Kidney epithelial cell (primary cell): ENCODE results near the gene IL17RD. TPM values are rescaled to one million over a fixed set of nuclear protein-coding genes. Genes with fewer than 3 reads are reported as not detected.

Experiments used
- DNase-seq: peaks from one replicate; pipeline ENCODE4 v3.0.0-alpha.2; 2010; ENCODE audit warnings: low read depth
- H3K27me3 ChIP-seq: 2 replicates; pipeline ENCODE4 v1.6.0; 2011; ENCODE audit warnings: low read length; ENCODE audit not compliant: control insufficient read depth, insufficient read depth
- H3K36me3 ChIP-seq: 2 replicates; pipeline ENCODE4 v1.5.1; 2011; ENCODE audit warnings: low read length; ENCODE audit not compliant: control insufficient read depth, insufficient read depth
- H3K4me3 ChIP-seq: 2 replicates; pipeline ENCODE4 v1.5.1; 2011; ENCODE audit warnings: low read depth, mild to moderate bottlenecking, control low read depth, low read length
- total RNA-seq: library from RNA; depleted of rRNA; stranded (reverse); fragments of >200 nt; gene quantifications from 2 replicates; pipeline ENCODE4 v1.2.3, GENCODE V29; 2015
- TF ChIP-seq, protein P1 (sequence below): IDR thresholded peaks from 2 replicates; pipeline ENCODE4 v1.5.1; 2011; ENCODE audit warnings: mild to moderate bottlenecking, moderate library complexity, low read length, control low read depth, inconsistent platforms; ENCODE audit not compliant: insufficient read depth, poor library complexity, severe bottlenecking

The IL17RD gene
- total RNA-seq, result 25.7 and 28.7 TPM in 2 replicates

DNA sequence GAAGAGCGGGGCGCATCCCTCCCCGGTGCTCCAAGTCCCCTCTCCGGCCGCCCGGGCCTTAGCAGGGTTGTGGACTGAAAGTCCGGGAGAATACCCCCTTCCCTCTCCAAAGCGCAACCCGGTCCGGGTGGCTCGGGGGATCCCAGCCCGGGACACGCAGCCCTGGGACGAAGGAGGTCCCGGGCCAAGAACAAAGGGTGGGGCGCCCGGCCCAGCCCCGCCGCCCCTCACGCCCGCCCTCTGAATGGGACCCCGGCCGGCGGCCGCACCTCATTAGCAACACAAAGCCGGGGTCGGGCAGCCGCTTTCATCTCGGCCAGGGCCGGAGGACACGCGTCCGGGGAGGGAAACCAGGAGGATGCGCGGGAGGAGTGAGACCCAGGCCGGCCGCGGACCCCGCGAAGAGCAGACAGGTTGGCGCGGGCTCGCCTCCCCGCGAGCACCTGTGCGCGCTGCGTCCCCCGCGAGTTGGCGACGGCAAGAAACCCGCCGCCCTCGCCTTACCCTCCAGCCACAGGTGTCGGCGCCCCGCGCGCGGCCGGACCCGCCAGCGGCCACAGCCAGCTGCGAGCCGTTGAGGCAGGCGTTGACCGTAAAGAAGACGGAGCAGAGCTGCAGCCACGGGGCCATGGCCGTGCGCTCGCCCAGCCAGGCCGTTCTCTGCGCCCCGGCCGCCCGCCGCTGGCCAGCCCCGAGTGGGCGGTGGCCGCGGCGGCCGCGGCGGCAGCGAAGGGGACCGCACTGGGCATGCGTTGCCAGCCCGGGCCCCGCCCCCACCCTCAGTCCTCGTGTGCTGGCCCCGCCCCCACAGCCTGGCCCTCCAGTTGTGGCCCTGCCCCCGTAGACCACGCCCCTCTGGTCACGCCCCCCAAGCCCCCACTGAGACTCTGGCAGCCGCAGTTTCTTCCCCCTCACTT lies at the start of gene IL17RD:
Gene IL17RD, minus strand, starts transcription at position 697 of the 917 bp plus-strand sequence. Its CDS starts 67 bp downstream, at position 630.
- no peaks in the 10 kb centered on the region for H3K36me3 ChIP-seq
- DNase-seq, result no peak
- H3K27me3 ChIP-seq, result no peaks in the 10 kb centered on the region
- TF ChIP-seq, protein P1, sequence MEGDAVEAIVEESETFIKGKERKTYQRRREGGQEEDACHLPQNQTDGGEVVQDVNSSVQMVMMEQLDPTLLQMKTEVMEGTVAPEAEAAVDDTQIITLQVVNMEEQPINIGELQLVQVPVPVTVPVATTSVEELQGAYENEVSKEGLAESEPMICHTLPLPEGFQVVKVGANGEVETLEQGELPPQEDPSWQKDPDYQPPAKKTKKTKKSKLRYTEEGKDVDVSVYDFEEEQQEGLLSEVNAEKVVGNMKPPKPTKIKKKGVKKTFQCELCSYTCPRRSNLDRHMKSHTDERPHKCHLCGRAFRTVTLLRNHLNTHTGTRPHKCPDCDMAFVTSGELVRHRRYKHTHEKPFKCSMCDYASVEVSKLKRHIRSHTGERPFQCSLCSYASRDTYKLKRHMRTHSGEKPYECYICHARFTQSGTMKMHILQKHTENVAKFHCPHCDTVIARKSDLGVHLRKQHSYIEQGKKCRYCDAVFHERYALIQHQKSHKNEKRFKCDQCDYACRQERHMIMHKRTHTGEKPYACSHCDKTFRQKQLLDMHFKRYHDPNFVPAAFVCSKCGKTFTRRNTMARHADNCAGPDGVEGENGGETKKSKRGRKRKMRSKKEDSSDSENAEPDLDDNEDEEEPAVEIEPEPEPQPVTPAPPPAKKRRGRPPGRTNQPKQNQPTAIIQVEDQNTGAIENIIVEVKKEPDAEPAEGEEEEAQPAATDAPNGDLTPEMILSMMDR, result no peak
- peak within 1 kb of the TSS; percentile 78 for H3K4me3 ChIP-seq

DNA sequence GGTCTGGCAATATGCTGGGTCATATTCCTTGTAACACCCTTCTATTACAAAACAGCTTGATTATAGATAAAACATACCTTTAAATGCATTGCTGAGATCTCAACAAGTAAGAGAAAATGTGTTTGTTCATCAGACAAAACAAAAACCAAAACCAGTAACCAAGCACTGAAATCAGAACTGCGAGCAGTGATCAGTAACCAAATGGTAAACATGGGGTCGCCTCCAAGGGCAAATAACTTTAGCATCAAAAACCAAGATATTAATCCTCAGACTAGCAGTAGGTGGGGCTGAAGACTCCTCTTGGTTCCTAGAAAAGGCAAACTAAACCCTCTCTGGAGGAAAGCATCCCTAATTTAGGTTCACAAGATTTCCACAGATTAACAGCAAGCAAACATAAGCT lies 41.3 kb upstream of the IL17RD start:
- TF ChIP-seq, protein P1, result no peak
- no peak for DNase-seq
- no peaks in the 10 kb centered on the region for H3K36me3 ChIP-seq
- H3K4me3 ChIP-seq, result no peak overlapping the region
- H3K27me3 ChIP-seq, result no peaks in the 10 kb centered on the region

DNA sequence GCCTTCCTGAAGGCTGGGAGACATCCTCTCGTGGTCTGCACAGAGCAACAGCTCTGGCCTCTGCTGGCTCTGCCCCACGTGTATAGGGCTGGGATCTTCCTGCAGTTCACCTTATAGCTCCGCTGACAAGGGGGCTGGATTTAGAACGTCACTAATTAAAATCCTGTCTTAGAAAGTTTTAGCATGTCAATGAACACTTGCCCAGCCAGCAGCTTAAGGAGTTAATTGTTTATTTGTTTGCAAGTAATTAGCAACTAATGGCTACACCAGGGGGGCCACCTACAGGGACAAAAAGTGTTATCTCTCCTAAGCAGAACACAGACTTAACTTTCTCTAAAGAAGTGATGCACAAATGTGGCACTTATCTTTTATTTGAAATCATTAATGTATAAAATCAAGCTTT lies 34.7 kb upstream of the IL17RD start, which contains the start of gene HESX1:
Gene HESX1, minus strand, starts transcription at position 84 of the 403 bp plus-strand sequence. Its CDS starts 60 bp downstream, at position 24.
- no peak for DNase-seq
- Histone ChIP-seq H3K27me3 (no peaks in the 10 kb centered on the region), H3K36me3 (no peaks in the 10 kb centered on the region), H3K4me3 (no peak within 1 kb of the TSS)
- TF ChIP-seq, protein P1, result no peak

DNA sequence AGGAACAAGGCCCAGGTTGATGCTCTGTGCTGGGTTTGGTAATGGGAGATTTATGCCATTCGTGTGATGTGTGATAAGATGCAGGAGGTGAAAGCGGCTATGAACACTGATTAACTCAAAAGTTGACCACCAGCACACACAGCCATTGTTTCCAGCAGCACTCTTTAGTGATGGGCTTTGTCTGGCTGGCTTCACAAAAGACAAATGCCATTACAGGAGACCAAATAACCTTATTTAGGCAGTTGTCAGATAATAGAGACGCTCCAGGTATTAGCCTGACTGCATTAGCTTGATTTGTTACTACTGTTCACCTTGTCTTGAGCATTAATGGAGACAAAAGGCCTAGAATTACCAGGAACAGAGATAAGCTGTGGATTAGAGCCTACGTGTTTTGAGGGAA lies 29.5 kb upstream of the IL17RD start:
- no peak for DNase-seq
- TF ChIP-seq, protein P1, result no peak
- no peak overlapping the region for H3K4me3 ChIP-seq

DNA sequence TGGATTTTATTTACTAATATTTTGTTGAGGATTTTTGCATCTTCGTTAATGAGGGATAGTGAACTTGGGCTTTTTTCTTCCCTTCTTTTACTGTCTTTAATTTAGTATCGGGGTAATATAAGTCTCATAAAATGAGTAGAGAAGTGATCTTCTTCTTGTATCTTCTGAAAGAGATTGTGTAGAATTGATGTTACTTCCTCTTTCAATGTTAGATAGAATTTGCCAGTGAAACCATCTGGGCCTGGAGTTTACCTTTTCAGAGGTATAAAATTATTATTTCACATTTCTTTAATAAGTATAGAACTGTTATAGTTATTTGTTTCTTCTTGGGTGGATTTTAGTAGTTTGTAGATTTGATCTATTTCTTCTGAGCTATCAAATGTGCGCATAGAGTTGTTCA lies 26.9 kb upstream of the IL17RD start:
- TF ChIP-seq, protein P1, result no peak
- no peak for DNase-seq

More for the DNA sequence above, 29.5 kb upstream of the IL17RD start:
- Histone ChIP-seq H3K36me3 (no peaks in the 10 kb centered on the region), H3K27me3 (no peaks in the 10 kb centered on the region)

More for the DNA sequence above, 26.9 kb upstream of the IL17RD start:
- Histone ChIP-seq H3K4me3 (no peak overlapping the region), H3K27me3 (no peaks in the 10 kb centered on the region), H3K36me3 (no peaks in the 10 kb centered on the region)
